HG03025 (cell line): ENCODE measurements around the gene SPP2.

Source experiments
- ATAC-seq: cut with Tn5 transposase; IDR thresholded peaks from one replicate; pipeline ENCODE4 v1.9.1; 2021; ENCODE audit warnings: mild to moderate bottlenecking, moderate library complexity; ENCODE audit not compliant: unreplicated experiment, low FRiP score

SPP2 gene

GRCh38 chr2:234050455-234051135 lies at the start of gene SPP2:
SPP2 (plus strand) TSS chr2:234050702; CDS start chr2:234050787, 85 bp downstream.
- no peak for ATAC-seq

- ATAC-seq = no peak
Observed at GRCh38 chr2:234001380-234002160, 48.9 kb upstream of the SPP2 start.

GRCh38 chr2:234002281-234002680 lies 48.2 kb upstream of the SPP2 start:
- ATAC-seq = no peak

- no peak for ATAC-seq
Observed at GRCh38 chr2:234003972-234004617, 46.4 kb upstream of the SPP2 start.

GRCh38 chr2:234005126-234005525 lies 45.4 kb upstream of the SPP2 start:
- ATAC-seq = no peak

- ATAC-seq = no peak
Observed at GRCh38 chr2:234006501-234006900, 44.0 kb upstream of the SPP2 start.

GRCh38 chr2:234014427-234014826 lies 36.1 kb upstream of the SPP2 start:
- ATAC-seq = no peak

- ATAC-seq = no peak
Observed at GRCh38 chr2:234015861-234016260, 34.6 kb upstream of the SPP2 start.

GRCh38 chr2:234019896-234020295 lies 30.6 kb upstream of the SPP2 start:
- ATAC-seq = no peak

- no peak for ATAC-seq
Observed at GRCh38 chr2:234020332-234020731, 30.2 kb upstream of the SPP2 start.

- no peak for ATAC-seq
Observed at GRCh38 chr2:234022424-234022823, 28.1 kb upstream of the SPP2 start.

- no peak for ATAC-seq
Observed at GRCh38 chr2:234024304-234024703, 26.2 kb upstream of the SPP2 start.

- no peak for ATAC-seq
Observed at GRCh38 chr2:234025466-234025865, 25.0 kb upstream of the SPP2 start.

GRCh38 chr2:234025891-234026401 lies 24.6 kb upstream of the SPP2 start:
- no peak for ATAC-seq

- ATAC-seq = no peak
Observed at GRCh38 chr2:234026693-234027254, 23.7 kb upstream of the SPP2 start.

- ATAC-seq = no peak
Observed at GRCh38 chr2:234027641-234028040, 22.9 kb upstream of the SPP2 start.

- ATAC-seq = no peak
Observed at GRCh38 chr2:234029150-234029733, 21.3 kb upstream of the SPP2 start.

- no peak for ATAC-seq
Observed at GRCh38 chr2:234031207-234031606, 19.3 kb upstream of the SPP2 start.

GRCh38 chr2:234032279-234032856 lies 18.1 kb upstream of the SPP2 start:
- no peak for ATAC-seq

- no peak for ATAC-seq
Observed at GRCh38 chr2:234033174-234033573, 17.3 kb upstream of the SPP2 start.
